HG03354 (cell line): ENCODE data around the gene ZNF423.

Experiments used
- ATAC-seq: cut with Tn5 transposase; IDR thresholded peaks from one replicate; pipeline ENCODE4 v1.9.1; 2021; ENCODE audit warnings: mild to moderate bottlenecking; ENCODE audit not compliant: unreplicated experiment, poor library complexity, severe bottlenecking

The ZNF423 gene

DNA sequence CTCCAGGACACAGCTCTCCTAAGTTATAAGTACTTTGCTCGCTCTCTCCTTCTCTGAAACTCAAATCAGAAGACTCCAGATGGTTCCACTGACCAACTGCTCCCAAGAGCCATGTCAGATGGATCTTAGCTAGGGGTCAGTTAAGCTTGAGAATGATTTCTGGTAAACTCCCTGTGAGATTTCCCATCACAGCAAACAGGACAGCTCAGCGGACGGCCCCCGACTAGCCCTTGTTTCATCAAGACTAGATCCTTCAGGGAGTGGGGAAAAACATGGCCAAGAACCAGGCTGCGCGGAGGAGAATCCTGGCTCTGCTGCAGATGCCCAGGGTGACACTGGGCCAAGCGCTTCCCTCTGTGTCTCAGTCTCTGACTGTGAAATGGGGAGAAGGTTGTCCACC lies 322.5 kb downstream of the ZNF423 start:
- ATAC-seq = no peak

DNA sequence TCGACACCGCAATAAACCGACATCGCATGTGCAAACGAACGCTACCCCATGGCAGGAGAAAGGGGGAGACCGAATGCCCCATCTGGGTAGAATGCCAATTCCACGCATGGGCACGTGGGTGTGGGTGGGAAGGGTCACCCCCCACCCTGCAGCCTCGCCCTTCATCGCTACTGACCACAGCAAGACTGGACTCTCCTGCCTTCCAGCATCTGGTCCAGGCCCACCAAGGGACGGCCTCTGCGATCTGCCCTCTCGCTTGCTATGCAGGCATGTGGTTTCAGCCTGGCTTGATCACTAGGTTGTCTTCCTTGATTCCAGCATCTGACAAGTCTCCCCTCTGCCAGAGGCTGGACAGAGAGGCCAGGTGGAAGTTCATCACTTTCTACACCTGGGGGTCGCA lies 323.0 kb downstream of the ZNF423 start:
- ATAC-seq = no peak

DNA sequence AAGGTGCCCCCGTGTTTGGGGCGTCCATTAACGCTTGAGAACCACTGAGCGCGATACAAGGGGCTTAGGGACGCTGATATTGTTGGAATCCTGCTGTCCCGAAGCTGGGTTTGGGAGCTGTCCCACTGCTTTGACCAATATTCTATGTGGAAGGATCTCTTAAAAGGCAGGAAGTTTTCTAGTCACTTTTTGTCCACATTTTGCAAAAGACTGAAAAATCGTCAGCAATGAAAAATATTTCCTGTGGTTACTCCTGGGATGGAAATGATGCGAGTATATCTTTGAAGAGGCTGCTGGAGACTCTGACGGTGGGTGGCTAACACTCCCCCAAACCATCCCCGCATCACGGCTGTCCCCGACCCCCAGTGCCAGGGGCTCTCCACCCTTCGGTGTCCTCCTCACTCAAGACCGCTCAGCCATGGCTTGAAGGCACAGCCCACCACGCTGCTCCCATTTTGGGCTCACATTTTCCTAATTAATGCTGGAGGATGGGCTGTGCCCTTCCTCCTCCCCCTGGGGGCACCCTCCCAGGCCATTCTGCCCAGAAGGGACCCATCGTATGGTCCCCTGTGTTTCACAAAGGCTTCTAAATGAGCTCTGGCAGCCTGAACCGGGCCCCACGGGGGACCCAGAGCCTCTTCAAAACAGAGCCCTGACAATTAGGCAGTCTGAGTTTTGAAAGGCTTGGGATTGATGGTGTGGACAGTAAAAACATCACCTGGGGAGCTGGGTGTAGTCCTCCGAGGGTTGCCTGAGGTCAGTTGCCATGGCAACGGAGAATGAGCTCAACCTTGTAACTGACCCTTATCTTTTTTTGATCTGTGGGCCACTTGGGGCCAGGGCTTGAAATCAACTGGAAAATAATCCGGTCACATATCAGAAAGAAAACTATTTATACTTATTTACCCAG lies 323.7 kb downstream of the ZNF423 start:
- ATAC-seq = no peak

DNA sequence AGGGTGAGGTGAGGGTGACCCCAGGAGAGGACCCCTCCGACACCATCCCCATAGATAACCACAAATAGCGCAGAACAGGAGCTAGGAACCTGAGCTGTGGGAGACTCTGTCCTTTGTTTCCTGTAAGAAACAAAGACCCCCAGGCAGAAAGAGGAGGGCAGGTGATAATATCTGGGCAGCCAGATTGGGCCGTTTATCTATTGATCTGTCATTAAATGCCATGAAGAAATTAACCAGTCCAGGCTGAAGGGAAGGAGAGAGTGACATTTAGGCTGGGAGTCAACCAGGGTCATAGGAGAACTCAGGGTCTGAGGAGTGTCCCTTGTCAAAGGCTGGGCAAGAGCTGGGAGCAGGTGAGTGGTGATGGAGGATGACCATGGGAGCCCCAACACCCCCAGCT lies 324.5 kb downstream of the ZNF423 start:
- ATAC-seq = no peak

DNA sequence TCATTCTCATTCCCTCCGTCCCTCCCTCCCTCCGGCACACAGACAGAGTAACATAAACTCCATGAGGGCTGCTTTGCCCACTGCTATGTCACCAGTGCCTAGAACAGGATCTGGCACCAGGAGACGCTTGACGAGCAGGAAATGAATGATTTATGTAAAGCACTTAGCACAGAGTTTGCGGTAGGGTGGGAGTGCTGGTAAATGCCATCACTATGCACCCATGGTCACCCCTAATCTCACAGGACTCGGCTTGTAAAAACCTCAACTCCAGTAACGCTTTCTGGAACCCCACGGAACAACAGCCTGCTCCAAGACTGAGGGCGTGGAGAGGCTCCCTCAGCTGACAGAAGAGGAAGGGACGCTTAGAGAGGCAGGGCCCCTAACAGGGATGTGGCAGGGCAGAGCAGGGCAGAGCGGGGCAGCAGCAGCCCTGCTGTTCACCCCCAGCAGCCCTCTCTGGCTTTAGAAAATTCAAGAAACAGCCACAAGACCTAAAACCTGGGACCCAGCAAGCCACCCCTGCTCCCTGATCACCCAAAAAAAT lies 325.4 kb downstream of the ZNF423 start:
- ATAC-seq = no peak

DNA sequence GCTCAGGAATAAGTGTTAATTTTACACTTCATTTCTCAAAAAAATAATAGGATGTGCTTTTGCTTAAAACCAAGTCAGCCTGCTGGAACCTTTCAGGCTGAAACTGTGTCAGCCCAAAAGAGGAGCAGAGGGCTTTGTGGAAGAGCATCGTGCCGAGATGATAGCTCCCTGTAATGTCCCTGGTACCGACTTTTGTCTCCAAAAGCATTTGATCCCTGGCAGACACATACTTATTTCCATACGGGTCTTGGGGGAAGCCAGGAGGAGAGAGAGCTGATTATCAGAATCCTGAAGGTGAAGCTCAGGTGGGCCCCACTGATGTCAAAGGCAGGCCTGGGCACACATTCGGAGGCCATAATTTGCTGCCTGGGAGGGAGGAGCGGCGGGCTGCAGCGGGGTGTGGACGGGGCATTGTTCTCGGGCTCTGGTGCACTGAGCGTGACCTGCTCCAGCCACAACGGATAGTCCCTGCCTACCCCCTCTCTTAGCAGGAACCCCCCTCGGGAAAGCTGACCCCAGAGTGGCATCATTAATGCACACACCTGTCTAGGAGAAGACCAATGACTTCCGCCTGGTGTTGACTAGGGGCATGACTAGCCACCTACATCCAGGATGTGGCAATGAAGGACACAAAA lies 326.4 kb downstream of the ZNF423 start:
- no peak for ATAC-seq

DNA sequence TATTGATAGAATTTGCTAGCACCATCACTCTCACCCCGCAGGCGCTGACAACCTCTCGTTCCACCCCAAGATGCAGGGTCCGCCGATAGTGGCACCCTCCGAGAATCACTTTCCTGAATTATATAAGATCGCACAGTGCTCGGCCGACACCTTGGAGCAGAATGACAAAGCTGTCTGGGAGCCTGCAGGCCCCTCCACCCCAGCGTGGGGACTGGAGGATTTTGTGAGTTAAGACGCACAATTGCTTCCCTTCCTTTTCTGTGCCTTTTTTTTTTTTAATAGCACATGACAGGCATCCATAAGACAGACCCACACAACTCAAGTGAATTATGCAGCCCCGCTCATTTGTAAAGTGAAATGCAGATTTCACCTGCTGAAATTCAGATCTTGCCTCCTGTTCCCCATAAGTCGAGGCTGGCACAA lies 327.0 kb downstream of the ZNF423 start:
- ATAC-seq = no peak

DNA sequence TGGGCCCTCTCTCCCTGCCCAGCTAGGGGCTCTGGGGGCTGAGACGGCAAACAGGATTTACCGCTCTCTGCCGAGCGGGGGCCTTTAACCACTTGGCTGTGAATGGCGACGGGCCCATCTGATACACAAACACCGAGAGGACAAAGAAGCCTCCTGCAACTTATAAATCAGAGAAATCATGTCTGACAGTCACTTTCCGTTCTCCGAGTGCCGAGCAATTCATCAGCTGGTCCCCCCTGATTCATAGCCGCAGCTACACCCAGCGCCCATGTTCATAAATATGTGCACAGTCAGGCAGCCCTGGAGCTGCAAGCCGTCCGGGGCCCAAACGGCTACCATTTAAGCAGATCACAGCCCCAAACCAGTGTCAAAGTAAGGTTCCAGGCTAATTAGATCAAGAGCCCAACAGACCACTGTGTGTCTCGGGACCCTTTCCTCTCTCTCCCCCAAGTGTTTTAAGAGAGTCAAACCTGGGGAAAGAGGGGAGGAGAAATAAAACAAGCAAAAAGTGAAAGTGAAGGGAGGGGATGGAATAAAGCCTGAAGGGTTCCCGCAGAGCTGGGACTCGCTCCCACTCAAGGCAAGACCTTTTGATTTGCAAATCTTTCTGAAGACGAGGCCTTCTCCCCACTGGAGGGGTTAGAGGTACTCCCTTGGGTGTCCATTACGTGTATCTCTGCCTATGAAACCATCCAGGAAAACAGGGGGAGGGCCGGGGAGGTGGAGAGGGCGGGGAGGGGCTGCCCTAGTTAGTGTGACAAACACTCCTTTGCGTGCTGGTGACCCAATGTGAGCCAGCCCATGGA lies 327.6 kb downstream of the ZNF423 start:
- no peak for ATAC-seq

DNA sequence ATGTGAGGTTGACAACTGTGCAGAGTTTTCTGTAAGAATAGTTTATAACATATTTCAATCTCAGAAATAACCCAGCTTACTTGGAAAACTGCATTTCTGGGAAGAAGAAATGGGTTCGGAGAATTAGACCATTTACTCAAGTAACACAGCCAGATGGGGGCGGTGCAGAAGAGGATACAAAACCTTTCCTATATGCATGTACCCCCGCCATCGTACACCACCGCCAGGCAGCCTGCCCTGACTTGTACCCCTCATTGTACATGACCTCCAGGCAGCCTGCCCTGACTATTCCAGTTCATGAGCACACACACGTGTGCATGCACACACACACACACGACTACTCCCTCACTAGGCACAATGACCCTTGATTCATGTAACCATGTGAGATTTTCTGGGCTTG lies 328.3 kb downstream of the ZNF423 start:
- ATAC-seq = no peak

DNA sequence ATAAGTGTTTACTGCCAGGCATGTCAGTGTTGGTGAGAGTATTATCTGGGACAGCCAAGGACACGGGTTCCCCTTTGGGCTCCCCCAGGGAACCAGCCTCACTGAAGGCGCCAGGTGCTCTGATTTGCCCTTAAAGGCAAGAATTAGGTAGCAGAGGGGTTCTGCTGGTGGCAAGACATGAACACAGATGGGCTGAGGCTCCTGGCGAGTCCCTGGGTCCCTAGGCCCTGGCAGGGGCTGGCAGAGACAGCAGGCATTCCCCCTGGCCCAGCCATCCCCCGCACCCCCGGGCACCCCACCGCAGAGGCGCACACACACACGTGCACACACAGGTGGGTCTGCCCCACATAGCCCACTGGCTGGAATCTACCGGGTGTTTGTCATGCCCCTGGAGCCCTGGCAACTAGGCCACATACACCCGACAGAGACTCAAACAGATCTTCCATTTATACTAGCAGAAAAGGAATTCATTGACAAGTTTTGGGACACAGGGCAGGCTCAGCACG lies 329.0 kb downstream of the ZNF423 start:
- ATAC-seq = no peak

DNA sequence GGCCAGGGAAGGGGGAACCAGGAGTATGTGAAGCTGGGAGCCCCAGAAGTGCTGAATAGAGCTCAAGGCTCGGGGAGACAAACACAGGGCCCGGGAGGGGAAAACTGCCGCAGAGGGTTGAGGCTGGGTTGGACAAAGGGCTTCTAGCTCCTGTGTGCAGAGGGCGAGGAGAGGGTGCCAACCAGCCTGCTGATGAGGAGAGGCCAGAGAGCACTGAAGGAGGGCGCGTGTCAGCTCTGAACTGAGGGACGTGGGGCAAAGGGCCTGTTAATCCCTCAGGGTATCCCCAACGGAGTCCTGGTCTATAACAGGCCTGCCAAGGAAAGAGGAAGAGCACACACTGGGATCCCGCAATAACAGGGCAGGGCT lies 331.0 kb downstream of the ZNF423 start:
- ATAC-seq = no peak

DNA sequence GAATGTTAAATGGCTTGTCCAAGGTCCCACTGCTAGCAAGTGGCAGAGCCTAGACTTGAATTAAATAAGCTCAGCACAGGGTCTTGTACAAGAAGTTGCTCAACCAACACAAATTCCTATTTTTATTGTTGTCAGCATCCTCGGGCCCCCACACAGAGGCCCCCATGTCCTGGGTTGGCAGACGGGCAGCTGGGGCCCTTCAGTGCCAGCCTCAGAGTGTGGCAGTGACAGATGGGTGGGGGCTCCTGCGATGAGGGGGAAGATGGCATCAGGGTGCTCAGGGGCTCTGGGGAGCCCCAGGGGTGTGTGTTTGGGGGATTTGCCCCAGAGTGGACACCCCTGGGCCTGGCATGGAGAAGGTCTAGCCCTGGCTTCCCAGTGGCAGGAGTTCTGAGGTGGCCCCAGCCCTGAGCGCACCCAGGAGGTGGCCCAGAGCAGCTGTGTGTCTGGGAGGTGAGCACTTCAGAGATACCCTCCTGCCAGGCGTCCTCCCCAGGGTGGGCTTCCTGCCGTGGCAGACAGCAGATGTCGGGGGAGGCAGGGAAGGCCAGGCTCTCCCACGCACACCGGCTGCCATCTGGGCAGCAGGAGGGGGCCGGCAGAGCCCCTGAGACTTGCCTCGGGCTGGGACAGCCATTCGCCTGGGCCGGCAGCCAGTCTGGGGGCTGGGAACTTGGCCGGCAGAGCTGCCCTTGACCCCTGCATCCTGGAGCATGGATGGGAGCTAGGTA lies 331.5 kb downstream of the ZNF423 start:
- ATAC-seq = no peak

DNA sequence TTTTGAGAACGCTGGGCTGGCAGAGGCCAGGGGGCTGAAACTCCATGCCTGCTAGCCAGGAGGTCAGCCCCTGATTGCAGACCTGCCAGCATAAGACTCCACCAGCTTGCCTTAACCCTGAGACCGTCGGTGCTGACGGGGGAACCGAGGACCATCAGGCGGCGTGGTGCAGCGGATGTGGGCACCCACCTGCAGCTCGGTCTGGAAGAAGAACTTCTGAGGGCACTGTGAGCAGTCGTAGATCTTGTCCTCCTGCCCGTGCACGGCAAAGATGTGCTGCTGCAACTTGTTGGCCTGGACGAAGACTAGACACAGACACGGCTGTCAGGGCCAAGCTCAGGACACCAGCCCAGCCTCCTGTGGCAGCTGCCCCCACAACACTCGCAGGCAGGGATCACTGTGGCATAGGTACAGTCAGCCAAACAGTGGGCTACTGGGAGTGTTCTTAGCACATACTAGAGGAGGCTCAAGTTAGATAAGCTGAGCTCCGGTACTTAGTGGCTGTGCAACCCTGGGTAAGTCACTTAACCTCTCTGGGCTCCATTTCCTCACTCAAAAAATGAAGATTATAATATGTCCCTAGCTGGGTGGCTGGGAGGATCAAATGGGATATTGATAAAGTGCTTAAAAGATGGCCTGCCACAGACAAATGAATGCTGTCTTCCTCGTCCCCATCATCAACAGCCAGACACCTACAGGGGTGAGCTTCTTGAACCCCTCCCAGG lies 332.3 kb downstream of the ZNF423 start:
- no peak for ATAC-seq

DNA sequence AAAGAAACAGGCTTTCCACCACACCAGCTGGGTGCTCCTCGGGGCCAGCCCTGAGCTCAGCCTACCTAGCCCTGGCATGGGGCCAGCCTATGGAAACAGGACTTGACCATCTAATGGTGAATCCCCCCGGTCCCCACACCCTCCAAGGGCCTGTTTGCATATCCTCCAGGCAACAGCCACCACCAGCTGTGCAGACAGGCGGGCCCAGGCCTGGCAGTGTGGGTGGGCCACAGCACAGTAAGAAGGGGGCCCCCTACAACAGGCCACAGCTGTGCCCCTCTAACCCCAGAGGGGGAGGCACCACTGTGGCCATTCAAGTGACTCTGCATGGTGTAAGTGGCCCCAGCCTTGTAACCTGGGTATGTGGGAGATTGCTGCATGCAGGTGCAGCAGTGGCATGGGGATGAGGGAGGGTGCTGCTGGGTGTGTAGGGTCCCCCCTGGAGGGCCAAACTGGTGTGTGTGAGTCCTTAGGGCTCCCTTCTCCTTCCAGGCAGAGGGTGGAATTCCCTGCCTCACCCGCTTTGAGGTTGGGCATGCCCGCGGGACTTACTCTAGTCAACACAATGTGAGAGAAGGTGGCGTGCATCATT lies 334.1 kb downstream of the ZNF423 start:
- no peak for ATAC-seq

DNA sequence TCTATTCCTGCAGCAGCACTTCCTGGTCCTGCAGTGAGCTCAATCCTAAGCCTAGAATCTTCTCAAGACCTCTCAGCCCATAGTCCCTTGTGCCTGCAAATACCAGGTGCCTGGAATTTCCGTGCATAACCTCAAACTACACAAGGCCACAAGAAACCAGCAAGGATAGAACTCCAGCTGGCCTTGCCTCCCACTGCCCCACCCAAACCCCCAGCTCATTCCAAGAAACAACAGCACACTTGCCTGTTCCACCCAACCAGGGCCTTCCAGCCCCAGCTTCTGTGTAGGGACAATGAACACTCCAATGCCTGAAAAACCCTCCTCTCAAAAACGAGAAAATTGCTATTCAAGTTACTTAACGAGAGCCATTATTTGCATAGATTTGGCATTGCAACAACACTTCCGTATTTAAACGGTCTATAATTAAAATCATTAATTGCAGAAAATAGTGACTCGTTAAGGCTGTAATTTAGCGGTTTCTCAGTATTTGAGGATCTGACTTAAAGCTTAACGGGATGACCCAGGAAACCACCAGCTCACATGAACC lies 335.3 kb downstream of the ZNF423 start:
- ATAC-seq = no peak

DNA sequence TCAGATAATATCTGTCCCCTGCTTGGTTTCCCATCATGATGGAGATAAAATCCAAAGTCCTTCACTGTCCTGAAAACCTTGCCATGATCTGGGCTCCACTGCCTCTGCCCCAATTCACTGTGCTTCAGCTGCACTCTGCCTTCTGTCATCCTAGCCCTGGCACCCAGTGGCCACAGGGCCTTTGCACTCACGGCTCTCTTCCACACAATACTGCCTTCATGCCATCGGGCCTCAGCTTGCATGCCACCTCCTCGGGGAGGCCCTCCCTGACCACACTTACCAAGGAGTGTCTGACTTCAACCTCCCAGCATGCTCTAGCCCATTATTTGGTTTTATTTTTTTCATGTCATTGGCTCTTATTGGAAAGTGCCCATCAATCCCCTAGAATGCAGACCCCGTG lies 336.2 kb downstream of the ZNF423 start:
- ATAC-seq = no peak

DNA sequence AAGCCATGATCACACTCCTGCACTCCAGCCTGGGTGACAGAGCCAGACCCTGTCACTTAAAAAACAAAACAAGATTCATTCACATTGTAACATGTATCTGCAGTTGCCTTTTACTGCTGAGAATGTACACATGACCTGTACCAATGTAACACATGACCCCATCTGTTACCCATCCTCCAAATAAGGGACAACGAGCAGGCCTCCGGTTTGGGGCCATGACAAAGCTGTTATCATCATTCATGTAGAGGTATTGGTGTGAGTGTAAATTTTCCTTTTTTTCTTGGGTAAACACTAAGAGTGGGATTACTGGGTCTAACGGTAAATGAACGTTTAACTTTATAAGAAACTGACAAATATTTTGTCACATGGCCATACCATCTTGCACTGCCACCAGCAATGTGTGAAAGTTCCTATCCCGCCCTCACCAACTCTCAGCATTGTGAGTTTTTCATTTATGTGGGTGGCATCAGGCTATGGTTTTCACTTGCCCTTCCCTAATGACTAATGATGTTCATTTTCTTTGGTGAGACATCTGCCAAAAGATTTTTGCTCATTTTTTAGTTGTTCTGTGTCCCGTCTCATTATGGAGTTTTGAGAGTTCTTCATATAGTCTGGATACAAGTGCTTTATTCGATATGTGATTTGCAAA lies 336.8 kb downstream of the ZNF423 start:
- ATAC-seq = no peak
